IPS-18a (cell line): ENCODE measurements around the gene CXCL17.
"Not testable (repeated sequence)": the region's sequence is repeated elsewhere in the genome, so short reads cannot be mapped to it uniquely, and the experiment has no call there.

ENCODE experiments used
- H3K27ac ChIP-seq: one replicate; pipeline ENCODE4 v1.5.1; 2013; ENCODE audit warnings: low read length
- H3K27me3 ChIP-seq: one replicate; pipeline ENCODE4 v1.6.1; 2013; ENCODE audit warnings: mild to moderate bottlenecking, low read length; ENCODE audit not compliant: control insufficient read depth, insufficient read depth
- H3K36me3 ChIP-seq: one replicate; pipeline ENCODE4 v1.6.1; 2013; ENCODE audit warnings: low read depth, low read length; ENCODE audit not compliant: control insufficient read depth
- H3K4me1 ChIP-seq: one replicate; pipeline ENCODE4 v1.6.1; 2013; ENCODE audit warnings: low read depth, low read length; ENCODE audit not compliant: control insufficient read depth
- H3K4me3 ChIP-seq: one replicate; pipeline ENCODE4 v1.5.1; 2013; ENCODE audit warnings: low read length
- H3K9ac ChIP-seq: one replicate; pipeline ENCODE4 v1.6.1; 2013; ENCODE audit warnings: mild to moderate bottlenecking, low read length, moderate library complexity
- H3K9me3 ChIP-seq: one replicate; pipeline ENCODE4 v1.6.1; 2013; ENCODE audit warnings: low read depth, low read length; ENCODE audit not compliant: control insufficient read depth

The CXCL17 gene, protein sequence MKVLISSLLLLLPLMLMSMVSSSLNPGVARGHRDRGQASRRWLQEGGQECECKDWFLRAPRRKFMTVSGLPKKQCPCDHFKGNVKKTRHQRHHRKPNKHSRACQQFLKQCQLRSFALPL

GRCh38 chr19:42442833-42443232 is at the start of gene CXCL17:
CXCL17 (minus strand) TSS chr19:42442946; CDS start chr19:42442832, 114 bp downstream.
- no peak within 1 kb of the TSS for H3K4me3 ChIP-seq
- no peak within 1 kb of the TSS for H3K9ac ChIP-seq
- H3K36me3 ChIP-seq: no peaks in the 10 kb centered on the region
- no peaks in the 10 kb centered on the region for H3K9me3 ChIP-seq
- no peak within 1 kb of the TSS for H3K27ac ChIP-seq
- peaks cover 5% of the 10 kb centered on the region for H3K4me1 ChIP-seq
- peaks cover 6% of the 10 kb centered on the region for H3K27me3 ChIP-seq

DNA sequence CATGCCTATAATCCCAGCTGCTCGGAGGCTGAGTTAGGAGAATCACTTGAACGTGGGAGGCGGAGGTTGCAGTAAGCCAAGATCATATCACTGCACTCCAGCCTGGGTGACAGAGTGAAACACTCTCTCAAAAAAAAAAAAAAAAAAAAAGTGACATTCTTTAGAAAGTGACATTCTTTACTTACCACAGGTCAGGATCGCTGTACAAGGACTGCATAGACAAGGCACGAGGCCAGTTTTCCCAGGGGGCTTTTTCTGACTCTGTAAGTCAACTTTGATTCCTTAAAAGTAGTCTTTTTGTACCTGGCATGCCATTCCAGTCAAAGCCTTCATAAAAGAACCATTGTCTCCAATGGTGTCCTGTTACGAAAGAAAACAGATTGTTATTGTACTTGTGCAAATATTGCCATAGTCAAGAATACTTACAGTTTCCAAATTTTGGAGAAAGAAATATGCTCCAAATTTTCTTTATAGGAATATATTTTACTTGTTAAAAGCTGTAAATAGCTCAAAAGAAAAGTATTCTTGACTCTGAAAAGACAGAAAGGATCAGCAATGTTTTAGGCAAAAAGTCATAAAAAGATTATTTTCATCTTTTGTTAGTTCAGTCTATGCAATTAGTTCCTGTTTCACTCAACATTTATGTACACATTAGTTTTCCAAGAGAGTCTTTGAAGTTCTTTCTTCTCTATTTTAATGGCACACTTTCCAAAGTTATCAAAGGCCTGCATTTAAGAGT is 46.2 kb upstream of the CXCL17 start:
- no peak overlapping the region for H3K4me3 ChIP-seq
- H3K27ac ChIP-seq: no peak overlapping the region
- no peak overlapping the region for H3K9ac ChIP-seq

GRCh38 chr19:42487798-42488178 is 45.0 kb upstream of the CXCL17 start:
- no peaks in the 10 kb centered on the region for H3K9me3 ChIP-seq
- H3K4me1 ChIP-seq: peaks cover 6% of the 10 kb centered on the region
- H3K9ac ChIP-seq: no peak overlapping the region
- no peaks in the 10 kb centered on the region for H3K27me3 ChIP-seq
- no peak overlapping the region for H3K27ac ChIP-seq
- no peak overlapping the region for H3K4me3 ChIP-seq
- no peaks in the 10 kb centered on the region for H3K36me3 ChIP-seq

More for the DNA sequence above, 46.2 kb upstream of the CXCL17 start:
- Histone ChIP-seq H3K4me1 (peaks cover 6% of the 10 kb centered on the region), H3K9me3 (no peaks in the 10 kb centered on the region), H3K27me3 (no peaks in the 10 kb centered on the region), H3K36me3 (no peaks in the 10 kb centered on the region)

DNA sequence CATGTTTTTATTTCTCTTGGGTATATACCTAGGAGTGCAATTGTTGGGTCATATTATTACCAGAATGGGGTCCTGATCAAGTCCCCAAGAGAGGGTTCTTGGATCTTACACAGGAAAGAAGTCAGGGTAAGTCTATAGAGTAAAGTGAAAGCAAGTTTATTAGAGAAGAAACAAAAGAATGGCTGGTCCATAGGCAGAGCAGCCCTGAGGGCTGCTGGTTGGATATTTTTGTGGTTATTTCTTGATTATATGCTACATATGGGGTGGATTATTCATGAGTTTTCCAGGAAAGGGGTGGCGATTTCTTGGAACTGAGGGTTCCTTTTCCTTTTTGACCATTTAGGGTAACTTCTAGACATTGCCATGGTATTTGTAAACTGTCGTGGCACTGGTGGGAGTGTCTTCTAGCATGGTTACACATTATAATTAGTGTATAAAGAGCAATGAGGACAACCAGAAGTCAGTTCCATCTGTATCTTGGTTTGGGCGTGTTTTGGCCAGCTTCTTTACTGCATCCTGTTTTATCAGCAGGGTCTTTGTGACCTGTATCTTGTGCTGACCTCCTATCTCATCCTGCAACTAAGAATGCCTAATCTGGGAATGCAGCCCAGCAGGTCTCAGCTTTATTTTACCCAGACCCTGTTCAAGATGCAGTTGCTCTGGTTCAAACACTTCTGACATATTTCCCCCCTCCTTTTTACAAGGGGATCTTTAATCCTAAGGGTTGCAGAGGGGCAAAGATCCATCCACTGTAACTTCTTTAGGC is 44.5 kb upstream of the CXCL17 start:
- no peaks in the 10 kb centered on the region for H3K27me3 ChIP-seq
- H3K4me3 ChIP-seq: no peak overlapping the region
- no peaks in the 10 kb centered on the region for H3K9me3 ChIP-seq
- no peaks in the 10 kb centered on the region for H3K36me3 ChIP-seq
- no peak overlapping the region for H3K27ac ChIP-seq
- no peak overlapping the region for H3K9ac ChIP-seq
- H3K4me1 ChIP-seq: peaks cover 6% of the 10 kb centered on the region

GRCh38 chr19:42485036-42485435 is 42.3 kb upstream of the CXCL17 start:
- not testable (repeated sequence) for H3K9ac ChIP-seq, H3K27ac ChIP-seq, H3K4me1 ChIP-seq, H3K36me3 ChIP-seq, H3K4me3 ChIP-seq, H3K9me3 ChIP-seq, H3K27me3 ChIP-seq

DNA sequence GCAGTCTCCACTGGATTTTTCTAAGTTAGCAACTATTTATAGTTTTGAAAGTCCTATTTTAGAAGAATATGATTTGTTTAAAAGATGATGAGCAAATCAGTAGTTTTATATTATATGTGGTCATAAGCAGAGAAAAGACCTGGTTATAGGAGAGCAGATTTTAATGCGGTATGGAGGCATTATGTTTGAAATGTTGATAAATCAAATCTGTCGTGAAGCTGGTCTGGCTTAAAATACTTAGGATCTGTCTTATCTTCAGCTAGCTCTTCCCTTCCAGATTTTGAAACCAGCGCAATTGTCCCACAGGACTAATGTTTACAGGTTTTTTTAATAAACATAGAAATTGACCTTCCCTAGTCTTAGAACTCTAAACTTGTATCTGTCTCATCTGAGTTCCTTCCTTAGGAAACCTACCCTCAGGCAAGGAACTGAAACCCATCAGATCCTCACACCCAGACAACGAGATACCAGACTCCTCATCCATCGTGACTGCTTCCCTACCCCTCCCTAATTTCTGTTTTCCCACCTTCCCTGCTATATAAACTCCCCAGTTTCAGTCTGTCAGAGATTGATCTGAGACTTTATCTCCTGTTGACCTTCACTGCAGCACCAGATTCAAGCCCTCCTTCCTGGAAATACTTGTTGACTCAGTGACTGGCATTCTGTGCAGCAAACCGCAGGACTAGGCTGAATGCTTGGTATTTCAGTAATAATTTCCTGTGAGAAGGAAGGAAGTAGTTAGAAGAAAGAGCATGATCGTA is 37.8 kb upstream of the CXCL17 start:
- no peaks in the 10 kb centered on the region for H3K27me3 ChIP-seq
- no peak overlapping the region for H3K27ac ChIP-seq
- H3K36me3 ChIP-seq: no peaks in the 10 kb centered on the region
- H3K4me1 ChIP-seq: peaks cover 12% of the 10 kb centered on the region
- H3K9ac ChIP-seq: no peak overlapping the region
- H3K4me3 ChIP-seq: no peak overlapping the region
- H3K9me3 ChIP-seq: no peaks in the 10 kb centered on the region

DNA sequence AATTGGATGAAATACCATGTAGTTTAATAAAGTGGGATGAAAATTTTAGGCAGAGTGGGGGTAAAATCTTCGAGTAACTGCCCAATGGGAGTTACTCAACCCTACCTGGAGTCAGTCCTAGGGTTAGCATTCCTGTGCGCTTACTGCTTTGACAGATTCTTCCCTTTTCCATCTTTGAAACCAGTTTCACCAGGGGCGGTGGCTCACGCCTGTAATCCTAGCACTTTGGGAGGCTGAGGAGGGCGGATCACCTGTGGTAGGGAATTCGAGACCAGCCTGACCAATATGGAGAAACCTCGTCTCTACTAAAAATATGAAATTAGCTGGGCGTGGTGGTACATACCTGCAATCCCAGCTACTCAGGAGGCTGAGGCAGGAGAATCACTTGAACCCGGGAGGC is 37.0 kb upstream of the CXCL17 start:
- no peak overlapping the region for H3K9ac ChIP-seq
- no peaks in the 10 kb centered on the region for H3K27me3 ChIP-seq
- H3K4me1 ChIP-seq: peaks cover 18% of the 10 kb centered on the region
- no peak overlapping the region for H3K27ac ChIP-seq
- no peaks in the 10 kb centered on the region for H3K36me3 ChIP-seq
- no peaks in the 10 kb centered on the region for H3K9me3 ChIP-seq
- H3K4me3 ChIP-seq: no peak overlapping the region

DNA sequence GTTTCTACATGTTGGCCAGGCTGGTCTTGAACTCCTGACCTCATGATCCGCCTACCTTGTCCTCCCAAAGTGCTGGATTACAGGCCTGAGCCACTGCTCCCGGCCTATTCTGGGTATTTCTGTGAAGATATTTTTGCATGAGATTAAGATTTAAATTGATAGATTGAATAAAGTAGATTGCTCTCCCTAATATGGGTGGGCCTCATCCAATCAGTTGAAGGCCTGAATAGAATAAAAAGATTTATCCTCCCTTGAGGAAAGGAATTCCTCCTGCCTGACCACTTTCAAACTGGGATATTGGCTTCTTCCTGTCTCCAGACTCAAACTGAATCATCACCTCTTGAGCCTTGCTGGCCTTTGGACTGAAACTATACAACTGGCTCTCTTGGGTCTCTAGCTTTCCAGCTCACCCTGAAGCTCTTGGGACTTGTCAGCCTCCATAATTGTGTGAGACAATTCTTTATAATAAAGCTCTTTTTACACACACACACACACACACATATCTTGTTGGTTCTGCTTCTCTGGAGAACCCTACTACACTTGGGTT is 36.1 kb upstream of the CXCL17 start:
- Histone ChIP-seq H3K4me1 (peaks cover 26% of the 10 kb centered on the region), H3K9ac (no peak overlapping the region), H3K27ac (no peak overlapping the region), H3K4me3 (no peak overlapping the region), H3K36me3 (no peaks in the 10 kb centered on the region), H3K9me3 (no peaks in the 10 kb centered on the region), H3K27me3 (no peaks in the 10 kb centered on the region)

GRCh38 chr19:42477933-42478332 is 35.2 kb upstream of the CXCL17 start:
- H3K4me1 ChIP-seq: peaks cover 29% of the 10 kb centered on the region
- H3K4me3 ChIP-seq: no peak overlapping the region
- no peak overlapping the region for H3K9ac ChIP-seq
- H3K27ac ChIP-seq: no peak overlapping the region
- no peaks in the 10 kb centered on the region for H3K27me3 ChIP-seq
- H3K36me3 ChIP-seq: no peaks in the 10 kb centered on the region
- no peaks in the 10 kb centered on the region for H3K9me3 ChIP-seq

DNA sequence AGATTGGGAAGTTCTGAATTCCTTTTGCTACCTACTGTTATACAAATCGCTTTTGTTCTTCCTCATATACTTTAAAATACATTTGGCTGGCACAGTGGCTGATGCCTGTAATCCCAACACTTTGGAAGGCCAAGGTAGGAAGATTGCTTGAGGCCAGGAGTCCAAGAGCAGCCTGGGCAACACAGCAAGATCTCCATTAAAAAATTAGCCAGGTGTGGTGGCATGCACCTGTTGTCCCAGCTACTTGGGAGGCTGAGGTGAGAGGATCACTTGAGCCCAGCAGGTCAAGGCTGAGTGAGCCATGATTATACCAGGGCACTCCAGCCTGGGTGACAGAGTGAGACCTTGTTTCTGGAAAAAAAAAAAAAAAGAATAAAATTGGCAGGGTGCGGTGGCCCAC is 34.4 kb upstream of the CXCL17 start:
- no peaks in the 10 kb centered on the region for H3K36me3 ChIP-seq
- no peak overlapping the region for H3K27ac ChIP-seq
- H3K4me3 ChIP-seq: no peak overlapping the region
- no peak overlapping the region for H3K9ac ChIP-seq
- H3K27me3 ChIP-seq: no peaks in the 10 kb centered on the region
- no peaks in the 10 kb centered on the region for H3K9me3 ChIP-seq
- H3K4me1 ChIP-seq: peaks cover 38% of the 10 kb centered on the region

- H3K36me3 ChIP-seq: no peaks in the 10 kb centered on the region
- H3K4me3 ChIP-seq: peak overlapping the region; percentile 23
- H3K4me1 ChIP-seq: peaks cover 52% of the 10 kb centered on the region
- H3K27me3 ChIP-seq: no peaks in the 10 kb centered on the region
- no peaks in the 10 kb centered on the region for H3K9me3 ChIP-seq
- H3K9ac ChIP-seq: no peak overlapping the region
- H3K27ac ChIP-seq: peak overlapping the region; percentile 51
Measured at GRCh38 chr19:42475366-42475765, 32.6 kb upstream of the CXCL17 start.
